Liver (tissue), 9 donors: ENCODE results near the gene CRACDL. TPM values are rescaled to one million over a fixed set of nuclear protein-coding genes. Genes with fewer than 3 reads are reported as not detected.

Source experiments
- DNase-seq: peaks from one replicate; pipeline ENCODE4 v3.0.0-alpha.2; 2017; ENCODE audit warnings: low spot score
- H3K27ac ChIP-seq, 2 donors: one replicate each; pipeline ENCODE4 v1.7.0; 2013; ENCODE audit warnings: inconsistent platforms in 2 of 2, low read length in 2 of 2, control low read depth in 1 of 2, low read depth in 1 of 2, mild to moderate bottlenecking in 1 of 2
- H3K27me3 ChIP-seq, 4 donors: one replicate each; pipeline versions ENCODE4 v1.6.1 to v1.7.0; 2013; ENCODE audit warnings: low read length in 3 of 4, inconsistent platforms in 1 of 4, mild to moderate bottlenecking in 1 of 4, moderate library complexity in 1 of 4; ENCODE audit not compliant: control insufficient read depth in 4 of 4, insufficient read depth in 4 of 4
- H3K36me3 ChIP-seq, 4 donors: one replicate each; pipeline versions ENCODE4 v1.6.1 to v1.7.0; 2013; ENCODE audit warnings: low read length in 3 of 4, mild to moderate bottlenecking in 3 of 4, low read depth in 1 of 4, moderate library complexity in 1 of 4; ENCODE audit not compliant: control insufficient read depth in 4 of 4, insufficient read depth in 3 of 4
- H3K4me1 ChIP-seq, 4 donors: one replicate each; pipeline versions ENCODE4 v1.6.1 to v1.7.0; 2013; ENCODE audit warnings: low read length in 3 of 4, mild to moderate bottlenecking in 3 of 4, moderate library complexity in 1 of 4; ENCODE audit not compliant: control insufficient read depth in 4 of 4, insufficient read depth in 4 of 4
- H3K4me3 ChIP-seq, 3 donors: one replicate each; pipeline versions ENCODE4 v1.6.1 to v1.7.0; 2013; ENCODE audit warnings: low read length in 3 of 3, control low read depth in 1 of 3, low read depth in 1 of 3, mild to moderate bottlenecking in 1 of 3
- H3K9ac ChIP-seq, 2 donors: one replicate each; pipeline ENCODE4 v1.7.0; 2013; ENCODE audit warnings: low read length in 2 of 2, mild to moderate bottlenecking in 2 of 2, moderate library complexity in 2 of 2, control low read depth in 1 of 2, low read depth in 1 of 2
- H3K9me3 ChIP-seq, 4 donors: one replicate each; pipeline versions ENCODE4 v1.6.1 to v1.7.0; 2013; ENCODE audit warnings: low read length in 3 of 4; ENCODE audit not compliant: control insufficient read depth in 4 of 4
- ATF3 ChIP-seq: IDR thresholded peaks from 2 replicates; pipeline ENCODE4 v1.6.1; 2016; ENCODE audit warnings: antibody characterized with exemption
- CTCF ChIP-seq: fragments of 150-350 bp; IDR thresholded peaks from 2 replicates; pipeline ENCODE4 v1.5.1; 2017; ENCODE audit warnings: improper control_type of control experiment, low read depth, low read length; ENCODE audit not compliant: missing input control
- EGR1 ChIP-seq, 2 donors: IDR thresholded peaks; 2 replicates each; pipeline ENCODE4 v1.6.1; 2016 to 2018; ENCODE audit warnings: antibody characterized with exemption in 2 of 2, low read depth in 2 of 2
- FOXA1 ChIP-seq: IDR thresholded peaks from 2 replicates; pipeline ENCODE4 v1.6.1; 2016; ENCODE audit warnings: antibody characterized with exemption
- FOXA2 ChIP-seq: IDR thresholded peaks from 2 replicates; pipeline ENCODE4 v1.6.1; 2016; ENCODE audit warnings: antibody characterized with exemption
- GABPA ChIP-seq, 2 donors: IDR thresholded peaks in 1 of 2; conservative IDR thresholded peaks in 1 of 2; 2 replicates each; pipeline ENCODE4 v1.6.1; 2016; ENCODE audit warnings: antibody characterized with exemption in 2 of 2, mild to moderate bottlenecking in 1 of 2, moderate library complexity in 1 of 2
- HNF4G ChIP-seq: IDR thresholded peaks from 2 replicates; pipeline ENCODE4 v1.6.1; 2016; ENCODE audit warnings: antibody characterized with exemption
- JUND ChIP-seq, 2 donors: IDR thresholded peaks; 2 replicates each; pipeline ENCODE4 v1.6.1; 2016; ENCODE audit warnings: antibody characterized with exemption in 2 of 2
- RAD21 ChIP-seq, 2 donors: IDR thresholded peaks; 2 replicates each; pipeline ENCODE4 v1.6.1; 2016; ENCODE audit warnings: antibody characterized with exemption in 2 of 2, mild to moderate bottlenecking in 2 of 2
- REST ChIP-seq: IDR thresholded peaks from 2 replicates; pipeline ENCODE4 v1.6.1; 2016; ENCODE audit warnings: antibody characterized with exemption, mild to moderate bottlenecking
- RXRA ChIP-seq, 2 donors: IDR thresholded peaks; 2 replicates each; pipeline ENCODE4 v1.6.1; 2017 to 2018; ENCODE audit warnings: antibody characterized with exemption in 2 of 2, mild to moderate bottlenecking in 1 of 2
- SP1 ChIP-seq: IDR thresholded peaks from 2 replicates; pipeline ENCODE4 v1.6.1; 2018; ENCODE audit warnings: antibody characterized with exemption, mild to moderate bottlenecking
- TAF1 ChIP-seq: conservative IDR thresholded peaks from 2 replicates; pipeline ENCODE4 v1.6.1; 2016; ENCODE audit warnings: antibody characterized with exemption, mild to moderate bottlenecking
- YY1 ChIP-seq: IDR thresholded peaks from 2 replicates; pipeline ENCODE4 v1.6.1; 2016; ENCODE audit warnings: antibody characterized with exemption, mild to moderate bottlenecking
- ZBTB33 ChIP-seq: IDR thresholded peaks from 2 replicates; pipeline ENCODE4 v1.6.1; 2016; ENCODE audit warnings: antibody characterized with exemption
- whole genome bisulfite sequencing: extraction: QIAGEN DNeasy Blood & Tissue Kit; methylation state at CpG from one replicate; pipeline ENCODE4 v1.1.7; 2013; 5-methylcytosine and 5-hydroxymethylcytosine counted together
- polyA plus RNA-seq, 2 donors: library from polyadenylated mRNA; stranded (reverse) in 1 of 2; unstranded in 1 of 2; fragments of 200-250 nt in 1 of 2; fragments of >200 nt in 1 of 2; fragmentation: Nextera tagmentation in 1 of 2; extraction: Ambion mirVana in 1 of 2; gene quantifications; one replicate each; pipeline versions ENCODE4 v1.2.1 to v1.2.3, GENCODE V29; 2013 to 2015
- total RNA-seq, 2 donors: library from RNA; depleted of rRNA; stranded (reverse); fragments of >200 nt; gene quantifications; one replicate each; pipeline ENCODE4 v1.2.3, GENCODE V29; 2014
- donor health status: healthy.
- donor health status: healthy.
- donor health status: healthy.
- donor health status: healthy.
- donor health status: healthy.

Gene CRACDL
- total and polyA plus RNA-seq, 4 donors = 0.13 to 0.46 (median 0.29) TPM

- H3K27ac ChIP-seq = no peak overlapping the region
- no peak overlapping the region for H3K9ac ChIP-seq
- H3K9me3 ChIP-seq = no peaks in the 10 kb centered on the region
- 88% methylated on average over 8 of the region's 8 CpGs for WGBS
- no peaks in the 10 kb centered on the region for H3K36me3 ChIP-seq
- TF ChIP-seq TAF1 (no peak), JUND (IDR thresholded peaks at IDR 0.05) (no peak), FOXA2 (no peak), SP1 (no peak), RAD21 (IDR thresholded peaks at IDR 0.05) (no peak), ATF3 (no peak), FOXA1 (no peak), RXRA (IDR thresholded peaks at IDR 0.05) (no peak), REST (no peak), EGR1 (IDR thresholded peaks at IDR 0.05; ENCODE audit: low read depth in 2 of 2) (no peak), HNF4G (no peak), GABPA (IDR thresholded peaks at IDR 0.05 in 1 of 2, conservative IDR thresholded peaks at IDR 0.05 in 1 of 2) (no peak)
- DNase-seq = no peak
- H3K4me1 ChIP-seq = no peaks in the 10 kb centered on the region
- no peaks in the 10 kb centered on the region for H3K27me3 ChIP-seq
- no peak overlapping the region for H3K4me3 ChIP-seq
These were observed 148.3 kb downstream of the CRACDL start for GRCh38 chr2:98787700-98788099.

- DNase-seq = no peak
- no peak for TF ChIP-seq TAF1
- TF ChIP-seq FOXA1 = no peak
- no peak for TF ChIP-seq JUND (IDR thresholded peaks at IDR 0.05)
- TF ChIP-seq RXRA (IDR thresholded peaks at IDR 0.05) = no peak
- no peak for TF ChIP-seq REST
- no peak for TF ChIP-seq ZBTB33
- no peak for TF ChIP-seq CTCF
- TF ChIP-seq SP1 = no peak
- TF ChIP-seq YY1 = no peak
These were observed 149.8 kb downstream of the CRACDL start for GRCh38 chr2:98786179-98786578.

More at GRCh38 chr2:98786179-98786578, 149.8 kb downstream of the CRACDL start:
- WGBS = 96% methylated on average over 6 of the region's 6 CpGs
- Histone ChIP-seq H3K4me3 (no peak overlapping the region), H3K36me3 (no peaks in the 10 kb centered on the region), H3K4me1 (no peaks in the 10 kb centered on the region), H3K9ac (no peak overlapping the region), H3K27ac (no peak overlapping the region), H3K9me3 (peaks cover 0 to 9% (median 1%) of the 10 kb centered on the region in 4 donors), H3K27me3 (no peaks in the 10 kb centered on the region)
